ENCODE measurements around the gene MCM7.

- TF ChIP-seq PRPF4 (IDR thresholded peaks at IDR 0.05; ENCODE audit: low read depth, low read length, poor library complexity, severe bottlenecking) (no peak), TCF7 (IDR thresholded peaks at IDR 0.05; ENCODE audit: low read depth) (no peak), NFE2 (CRISPR knock-in tag; IDR thresholded peaks at IDR 0.05) (no peak), CTCF (CRISPR knock-in tag; IDR thresholded peaks at IDR 0.05) (no peak), SRF (IDR thresholded peaks at IDR 0.05; ENCODE audit: low read depth, low read length) (no peak)
These were observed 6.0 kb upstream of the MCM7 start for GRCh38 chr7:100107125-100107737.

All from HepG2 (cell line).